HepG2 (cell line): ENCODE measurements around the gene SAMD10. TPM values are rescaled to one million over a fixed set of nuclear protein-coding genes. Genes with fewer than 3 reads are reported as not detected.

Experiments
- ATAC-seq: fragments of 200-7000 bp; cut with Tn5 transposase; 3 replicates; pipeline ENCODE4 v1.9.1; 2020; ENCODE audit warnings: mild to moderate bottlenecking, moderate library complexity
- BruUV-seq: library from RNA; stranded (reverse); fragments of 400-500 nt; replicated peaks from 2 replicates; lab custom pipeline; 2021; lab: Mats Ljungman, UMichigan
- CTCF ChIA-PET: fragments of 300-600 bp; formaldehyde crosslinking; extraction: SDS; loops from one replicate; lab custom pipeline; 2021; ENCODE audit warnings: low total read pairs, inconsistent platforms, low intra/inter-chr PET ratio; lab: Yijun Ruan, JAX
- POLR2A ChIA-PET: fragments of 350-600 bp; sonication (Branson Sonifier 250); formaldehyde crosslinking; loops from one replicate; lab custom pipeline; 2020; ENCODE audit warnings: antibody characterized with exemption, inconsistent platforms; lab: Yijun Ruan, JAX
- DNase-seq: peaks from one replicate; pipeline ENCODE4 v3.0.0-alpha.2; 2015; ENCODE audit warnings: low spot score
- FAIRE-seq: peaks from 3 replicates; lab custom pipeline; 2011; peaks lifted over from hg19 to GRCh38; lab: Jason Lieb, UNC
- H2AFZ ChIP-seq: one replicate; pipeline ENCODE4 v1.6.1; 2011; ENCODE audit warnings: low read length, inconsistent platforms
- H3K27ac ChIP-seq: fragments of 300-600 bp; 3 replicates; pipeline ENCODE4 v1.8.0; 2011; ENCODE audit warnings: mixed run types, mild to moderate bottlenecking, mixed read lengths, low read length, inconsistent platforms; ENCODE audit not compliant: insufficient read depth; ENCODE audit errors: extremely low read length
- H3K27me3 ChIP-seq, 2 experiments: fragments of 200-600 bp in 1 of 2; 2 replicates in 1 of 2; 3 replicates in 1 of 2; pipeline versions ENCODE4 v1.6.0 to v1.8.0; 2011; ENCODE audit warnings: low read length in 2 of 2, mild to moderate bottlenecking in 2 of 2, moderate library complexity in 2 of 2, inconsistent platforms in 1 of 2; ENCODE audit not compliant: insufficient read depth in 2 of 2, control insufficient read depth in 1 of 2
- H3K36me3 ChIP-seq, 2 experiments: fragments of 200-600 bp in 1 of 2; replicated peaks in 1 of 2; 2 replicates in 1 of 2; 3 replicates in 1 of 2; pipeline versions ENCODE4 v1.5.1 to v1.8.0; 2011; ENCODE audit warnings: low read length in 2 of 2, inconsistent platforms in 1 of 2; ENCODE audit not compliant: insufficient read depth in 2 of 2, control insufficient read depth in 1 of 2
- H3K4me1 ChIP-seq: 2 replicates; pipeline ENCODE4 v1.5.1; 2012; ENCODE audit warnings: low read length, inconsistent platforms; ENCODE audit not compliant: insufficient read depth
- H3K4me2 ChIP-seq: 2 replicates; pipeline ENCODE4 v1.6.0; 2011; ENCODE audit warnings: low read depth, low read length, inconsistent platforms
- H3K4me3 ChIP-seq, 3 experiments: fragments of 200-600 bp in 1 of 3; sonication (generic), shearing (Covaris generic) in 1 of 3; replicated peaks in 1 of 3; 2 replicates each; pipeline ENCODE4 v1.5.1; 2011 to 2016; ENCODE audit warnings: low read length in 3 of 3, inconsistent platforms in 2 of 3, low read depth in 2 of 3, mild to moderate bottlenecking in 2 of 3, control low read depth in 1 of 3, mixed read lengths in 1 of 3; ENCODE audit not compliant: insufficient read depth in 1 of 3
- H3K79me2 ChIP-seq: one replicate; pipeline ENCODE4 v1.6.1; 2011; ENCODE audit warnings: low read length, inconsistent platforms; ENCODE audit not compliant: insufficient read depth
- H3K9ac ChIP-seq: 2 replicates; pipeline ENCODE4 v1.6.0; 2011; ENCODE audit warnings: mild to moderate bottlenecking, low read depth, low read length, inconsistent platforms; ENCODE audit not compliant: insufficient read depth
- H3K9me3 ChIP-seq: 2 replicates; pipeline ENCODE4 v1.5.1; 2012; ENCODE audit warnings: mild to moderate bottlenecking, low read length
- H4K20me1 ChIP-seq: 2 replicates; pipeline ENCODE4 v1.6.0; 2011; ENCODE audit warnings: inconsistent platforms, mild to moderate bottlenecking, low read length, moderate library complexity; ENCODE audit not compliant: insufficient read depth
- EP300 ChIP-seq, 3 experiments: sonication (generic) in 1 of 3; formaldehyde crosslinking in 1 of 3; IDR thresholded peaks; 2 replicates each; pipeline versions ENCODE4 v1.5.1 to v1.6.1; 2011 to 2020; ENCODE audit warnings: low read depth in 2 of 3, low read length in 2 of 3, borderline replicate concordance in 1 of 3, improper control_type of control experiment in 1 of 3, mild to moderate bottlenecking in 1 of 3, missing genetic modification reagents in 1 of 3, moderate library complexity in 1 of 3
- NR1H2 ChIP-seq: sonication (generic); formaldehyde crosslinking; IDR thresholded peaks from 2 replicates; pipeline ENCODE4 v1.8.1; 2022; ENCODE audit warnings: low read depth, missing genetic modification reagents, borderline replicate concordance
- ONECUT2 ChIP-seq: sonication (generic); formaldehyde crosslinking; IDR thresholded peaks from 2 replicates; pipeline ENCODE4 v1.4.0; 2020; ENCODE audit warnings: missing genetic modification reagents
- POLR2A ChIP-seq, 2 experiments: IDR thresholded peaks; 2 replicates each; pipeline ENCODE4 v1.6.1; 2011; ENCODE audit warnings: low read depth in 2 of 2, low read length in 2 of 2, mild to moderate bottlenecking in 1 of 2, moderate library complexity in 1 of 2; ENCODE audit not compliant: insufficient read depth in 1 of 2
- ZBTB38 ChIP-seq: sonication (generic); formaldehyde crosslinking; IDR thresholded peaks from 2 replicates; pipeline ENCODE4 v1.5.1; 2020; ENCODE audit warnings: mild to moderate bottlenecking, missing genetic modification reagents
- ZNF224 ChIP-seq: sonication (generic); formaldehyde crosslinking; IDR thresholded peaks from 2 replicates; pipeline ENCODE4 v1.5.0; 2020; ENCODE audit warnings: mild to moderate bottlenecking, missing genetic modification reagents
- ZNF225 ChIP-seq: sonication (generic); formaldehyde crosslinking; IDR thresholded peaks from 2 replicates; pipeline ENCODE4 v1.4.0; 2020; ENCODE audit warnings: mild to moderate bottlenecking, missing genetic modification reagents
- ZNF570 ChIP-seq: sonication (generic); formaldehyde crosslinking; IDR thresholded peaks from 2 replicates; pipeline ENCODE4 v1.4.0; 2020; ENCODE audit warnings: mild to moderate bottlenecking, missing genetic modification reagents, borderline replicate concordance
- ZNF83 ChIP-seq: sonication (generic); formaldehyde crosslinking; IDR thresholded peaks from 2 replicates; pipeline ENCODE4 v1.4.0; 2020; ENCODE audit warnings: missing genetic modification reagents, mild to moderate bottlenecking, borderline replicate concordance
- WGBS: methylation state at CpG from one replicate; pipeline ENCODE4 v1.1.6; 2017; ENCODE audit warnings: low lambda C conversion rate; 5-methylcytosine and 5-hydroxymethylcytosine counted together
- in situ Hi-C: cut with HindIII; loops from 2 replicates; pipeline ENCODE4 v1.10.0; 2017; ENCODE audit warnings: low pct_unique_long_range_greater_than_20kb; ENCODE audit not compliant: extremely low pct_ligation_motif_present
- intact Hi-C: fragments of 100-400 bp; cut with micrococcal nuclease; formaldehyde crosslinking; loops from one replicate; pipeline ENCODE4 v1.10.0; 2022; ENCODE audit not compliant: unreplicated experiment
- polyA plus RNA-seq, 8 experiments: library from polyadenylated mRNA; depleted of rRNA in 3 of 8; stranded (reverse) in 7 of 8; unstranded in 1 of 8; fragments of >200 nt; fragmentation: Illumina TruSeq in 4 of 8; extraction: Trizol in 4 of 8; gene quantifications; 2 replicates each; pipeline versions ENCODE4 v1.2.1 to v1.2.3, GENCODE V29; 2011 to 2016; ENCODE audit warnings: low read depth in 4 of 8, missing spikeins in 1 of 8, mixed read lengths in 1 of 8; ENCODE audit not compliant: insufficient read depth in 1 of 8
- total RNA-seq, 5 experiments: library from RNA; depleted of rRNA; stranded (reverse); fragments of >200 nt; fragmentation: Illumina TruSeq; extraction: Trizol; gene quantifications; 2 replicates each; pipeline ENCODE4 v1.2.3, GENCODE V29; 2016; ENCODE audit warnings: low read depth in 1 of 5
- TF ChIP-seq, protein P1 (sequence below): sonication (generic); formaldehyde crosslinking; IDR thresholded peaks from 2 replicates; pipeline ENCODE4 v1.9.0; 2021; ENCODE audit warnings: missing genetic modification reagents, borderline replicate concordance

The SAMD10 gene
- total and polyA plus RNA-seq, 2 of the 13 experiments (the other 11 are each of a cell fraction or from before 2014, with no cell fraction given): 6.1 to 11.0 TPM

GRCh38 chr20:63933646-63934045 lies 45.8 kb downstream of the SAMD10 start (continued):
- TF ChIP-seq, protein P1, sequence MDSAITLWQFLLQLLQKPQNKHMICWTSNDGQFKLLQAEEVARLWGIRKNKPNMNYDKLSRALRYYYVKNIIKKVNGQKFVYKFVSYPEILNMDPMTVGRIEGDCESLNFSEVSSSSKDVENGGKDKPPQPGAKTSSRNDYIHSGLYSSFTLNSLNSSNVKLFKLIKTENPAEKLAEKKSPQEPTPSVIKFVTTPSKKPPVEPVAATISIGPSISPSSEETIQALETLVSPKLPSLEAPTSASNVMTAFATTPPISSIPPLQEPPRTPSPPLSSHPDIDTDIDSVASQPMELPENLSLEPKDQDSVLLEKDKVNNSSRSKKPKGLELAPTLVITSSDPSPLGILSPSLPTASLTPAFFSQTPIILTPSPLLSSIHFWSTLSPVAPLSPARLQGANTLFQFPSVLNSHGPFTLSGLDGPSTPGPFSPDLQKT (CRISPR knock-in tag): no peak
- no peak for TF ChIP-seq EP300 (IDR thresholded peaks at IDR 0.05; ENCODE audit: low read depth in 2 of 2, low read length in 2 of 2)
- no peak for TF ChIP-seq EP300 (CRISPR knock-in tag; IDR thresholded peaks at IDR 0.05; ENCODE audit: borderline replicate concordance)
- no peak for TF ChIP-seq ZNF83
- TF ChIP-seq, all 625 proteins: peak for 0

GRCh38 chr20:63932606-63933160 lies 46.8 kb downstream of the SAMD10 start:
- no peak overlapping the region for H3K9ac ChIP-seq
- TF ChIP-seq ZNF224 (CRISPR knock-in tag) (no peak), ZNF570 (CRISPR knock-in tag) (no peak), ONECUT2 (CRISPR knock-in tag) (no peak), ZBTB38 (CRISPR knock-in tag) (no peak), ZNF225 (CRISPR knock-in tag) (no peak), NR1H2 (CRISPR knock-in tag) (no peak), POLR2A (IDR thresholded peaks at IDR 0.05; ENCODE audit: insufficient read depth in 1 of 2, low read depth in 2 of 2, low read length in 2 of 2) (0 out of 4 replicates have a peak, but pooled peaks of 1 of the 2 experiments have one; percentile 1)
- DNase-seq (no peak), ATAC-seq (no peak), FAIRE-seq (no peak)
- in situ Hi-C loops (no loop called here), intact Hi-C loops (no loop called here)
- no peak overlapping the region for H3K4me3 ChIP-seq
- peaks cover 59 to 77% of the 10 kb centered on the region in 2 experiments for H3K36me3 ChIP-seq
- no peaks in the 10 kb centered on the region for H3K4me1 ChIP-seq
- no peaks in the 10 kb centered on the region for H3K9me3 ChIP-seq
- H3K27ac ChIP-seq: no peak overlapping the region
- ChIA-PET POLR2A (interaction anchor here (0.9 kb wide), 1 partner anchor 26 kb away, joined by 3 read pairs; no protein-coding TSS in a partner anchor), CTCF (no interaction called here)
- 97% methylated on average over 12 of the region's 17 CpGs for WGBS
- no peaks in the 10 kb centered on the region for H3K27me3 ChIP-seq
- H3K4me2 ChIP-seq: no peak overlapping the region
- no TSS peak for BruUV-seq
- no peaks in the 10 kb centered on the region for H3K79me2 ChIP-seq
- peaks cover 4% of the 10 kb centered on the region; the same call in 1 of the 2 replicates for H4K20me1 ChIP-seq
- H2AFZ ChIP-seq: no peak overlapping the region
